ENCODE results near the gene CLEC4A. TPM values are rescaled to one million over a fixed set of nuclear protein-coding genes. Genes with fewer than 3 reads are reported as not detected.
A peak's percentile ranks its signal among the peaks of the same experiment; 100 is the strongest.
"Not testable (repeated sequence)": the region's sequence is repeated elsewhere in the genome, so short reads cannot be mapped to it uniquely, and the experiment has no call there.

The CLEC4A gene
- total and polyA plus RNA-seq, 8 donors = 0.32 to 3.3 (median 1.3) TPM; not detected in 1

DNA sequence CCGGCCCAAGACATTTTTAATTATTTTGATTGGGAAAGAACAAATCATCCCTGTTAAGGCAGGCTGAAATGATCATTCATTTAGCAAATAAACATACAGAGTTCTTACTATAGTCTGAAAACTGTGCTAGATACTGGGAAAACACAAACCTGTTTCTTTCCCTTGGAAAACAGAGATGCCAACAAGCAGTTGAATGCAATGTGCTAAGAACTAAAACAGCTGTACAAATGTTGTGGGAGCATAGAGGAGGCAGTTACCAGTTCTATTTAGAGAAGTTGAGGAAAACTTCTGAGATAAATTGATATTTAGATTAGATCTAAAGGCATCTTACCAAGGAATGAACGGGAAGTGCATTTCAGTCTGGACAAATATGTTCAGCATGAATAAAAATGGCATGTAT, 44.5 kb upstream of the CLEC4A start:
- no peak for FAIRE-seq

DNA sequence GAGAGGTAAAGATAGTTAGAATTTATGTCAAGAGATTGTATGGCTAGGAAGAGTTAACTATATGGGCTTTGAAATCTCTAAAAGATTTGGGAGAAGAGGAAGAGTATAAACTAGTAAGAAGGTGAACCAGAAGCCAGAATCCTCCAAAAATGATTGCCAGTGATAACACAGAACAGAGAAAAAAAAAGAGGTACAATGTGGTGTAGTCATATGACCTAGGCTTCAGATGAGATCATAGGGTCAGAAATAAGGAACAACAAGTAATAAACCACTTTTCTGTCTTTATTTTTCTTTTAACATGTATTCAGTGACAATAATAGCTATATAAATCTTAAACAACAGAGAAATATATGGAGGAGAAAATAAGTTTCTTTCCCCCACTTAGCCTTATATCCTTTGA, 43.3 kb upstream of the CLEC4A start:
- TF ChIP-seq, protein P1, sequence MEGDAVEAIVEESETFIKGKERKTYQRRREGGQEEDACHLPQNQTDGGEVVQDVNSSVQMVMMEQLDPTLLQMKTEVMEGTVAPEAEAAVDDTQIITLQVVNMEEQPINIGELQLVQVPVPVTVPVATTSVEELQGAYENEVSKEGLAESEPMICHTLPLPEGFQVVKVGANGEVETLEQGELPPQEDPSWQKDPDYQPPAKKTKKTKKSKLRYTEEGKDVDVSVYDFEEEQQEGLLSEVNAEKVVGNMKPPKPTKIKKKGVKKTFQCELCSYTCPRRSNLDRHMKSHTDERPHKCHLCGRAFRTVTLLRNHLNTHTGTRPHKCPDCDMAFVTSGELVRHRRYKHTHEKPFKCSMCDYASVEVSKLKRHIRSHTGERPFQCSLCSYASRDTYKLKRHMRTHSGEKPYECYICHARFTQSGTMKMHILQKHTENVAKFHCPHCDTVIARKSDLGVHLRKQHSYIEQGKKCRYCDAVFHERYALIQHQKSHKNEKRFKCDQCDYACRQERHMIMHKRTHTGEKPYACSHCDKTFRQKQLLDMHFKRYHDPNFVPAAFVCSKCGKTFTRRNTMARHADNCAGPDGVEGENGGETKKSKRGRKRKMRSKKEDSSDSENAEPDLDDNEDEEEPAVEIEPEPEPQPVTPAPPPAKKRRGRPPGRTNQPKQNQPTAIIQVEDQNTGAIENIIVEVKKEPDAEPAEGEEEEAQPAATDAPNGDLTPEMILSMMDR (IDR thresholded peaks at IDR 0.05) = no peak
- Histone ChIP-seq H3K4me3 (no peak overlapping the region), H3K27me3 (no peaks in the 10 kb centered on the region), H3K36me3 (no peaks in the 10 kb centered on the region), H3K4me1 (peaks cover 5 to 32% (median 13%) of the 10 kb centered on the region in 3 donors), H3K9me3 (no peaks in the 10 kb centered on the region), H3K27ac (no peak overlapping the region)
- DNase-seq = no peak
- ATAC-seq = no peak
- intact Hi-C loops (cut with DNase I) = no loop called here
- no peak for FAIRE-seq

More for the DNA sequence above, 44.5 kb upstream of the CLEC4A start:
- ATAC-seq (no peak), DNase-seq (no peak)
- H3K27ac ChIP-seq = no peak overlapping the region
- TF ChIP-seq, protein P1 (IDR thresholded peaks at IDR 0.05) = no peak
- 34 to 38% methylated on average over 2 of the region's 2 CpGs for WGBS, 2 donors
- no peak overlapping the region for H3K4me3 ChIP-seq
- H3K27me3 ChIP-seq = no peaks in the 10 kb centered on the region
- H3K4me1 ChIP-seq = peaks cover 5 to 22% (median 6%) of the 10 kb centered on the region in 3 donors
- no peaks in the 10 kb centered on the region for H3K36me3 ChIP-seq
- intact Hi-C loops (cut with DNase I) = no loop called here
- H3K9me3 ChIP-seq = no peaks in the 10 kb centered on the region

DNA sequence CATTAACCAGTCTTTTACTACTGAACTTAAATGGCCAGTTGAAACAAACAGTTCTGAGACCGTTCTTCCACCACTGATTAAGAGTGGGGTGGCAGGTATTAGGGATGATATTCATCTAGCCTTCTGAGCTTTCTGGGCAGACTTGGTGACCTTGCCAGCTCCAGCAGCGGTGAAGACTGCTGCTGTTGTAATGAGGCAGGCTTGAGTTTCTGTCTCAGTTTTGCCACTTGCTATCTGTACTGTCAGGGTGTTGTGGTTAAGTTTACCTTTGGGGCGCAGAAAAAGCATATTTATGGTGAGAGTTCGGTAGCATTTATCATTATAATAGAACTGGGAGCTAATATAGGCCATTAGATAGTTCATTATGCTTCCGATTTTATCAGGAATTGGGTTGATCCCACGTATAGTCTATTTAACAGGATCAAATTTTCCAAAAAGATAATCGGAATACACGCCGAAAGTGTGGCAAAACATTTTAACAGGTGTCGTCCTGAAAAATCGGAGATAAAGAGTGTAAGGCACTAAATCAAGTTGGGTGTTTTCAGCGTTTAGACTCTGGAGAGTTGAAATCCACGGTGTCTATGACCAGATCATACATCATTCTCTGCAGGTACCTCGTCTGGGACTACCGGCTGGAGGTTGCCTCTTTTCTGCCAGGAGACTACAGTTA, 42.0 kb upstream of the CLEC4A start:
- Histone ChIP-seq H3K36me3 (no peaks in the 10 kb centered on the region), H3K27ac (peak overlapping the region; percentile 86 to 96 (median 94)), H3K4me1 (peaks cover 5 to 34% (median 13%) of the 10 kb centered on the region in 3 donors), H3K27me3 (no peaks in the 10 kb centered on the region), H3K9me3 (no peaks in the 10 kb centered on the region), H3K4me3 (peak overlapping the region; percentile 62 to 87 (median 84))
- DNase-seq (peak in 2 of 6 donors; percentile 19 to 31), FAIRE-seq (no peak), ATAC-seq (peak; percentile 43 to 63 (median 54))
- intact Hi-C loops (cut with DNase I) = no loop called here
- WGBS, 2 donors = 0 to 1% methylated on average over 15 of the region's 15 CpGs
- TF ChIP-seq, protein P1 (IDR thresholded peaks at IDR 0.05) = no peak

DNA sequence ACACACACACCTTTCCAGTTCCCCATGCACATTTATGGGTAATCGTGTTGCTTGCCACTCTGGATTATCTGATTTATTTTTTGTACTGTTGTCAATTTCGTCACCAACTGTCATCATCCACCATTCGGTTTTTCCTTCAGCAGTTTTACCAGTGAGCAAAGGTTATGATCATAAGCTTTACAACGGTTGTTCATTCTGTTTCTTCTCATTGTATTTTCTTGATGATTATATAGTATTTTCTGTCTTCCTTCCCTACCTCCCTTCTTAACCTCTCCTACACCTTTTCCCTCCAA, 40.7 kb upstream of the CLEC4A start:
- TF ChIP-seq, protein P1 (IDR thresholded peaks at IDR 0.05) = no peak
- intact Hi-C loops (cut with DNase I) = no loop called here
- 2 to 3% methylated on average over 4 of the region's 4 CpGs for WGBS, 2 donors
- peak overlapping the region; percentile 62 to 87 (median 84) for H3K4me3 ChIP-seq
- ATAC-seq (no peak), FAIRE-seq (no peak), DNase-seq (no peak)
- no peaks in the 10 kb centered on the region for H3K36me3 ChIP-seq
- H3K9me3 ChIP-seq = no peaks in the 10 kb centered on the region
- no peaks in the 10 kb centered on the region for H3K27me3 ChIP-seq
- H3K27ac ChIP-seq = peak overlapping the region in 2 of 4 donors; percentile 92 to 96
- H3K4me1 ChIP-seq = peaks cover 5 to 40% (median 13%) of the 10 kb centered on the region in 3 donors

DNA sequence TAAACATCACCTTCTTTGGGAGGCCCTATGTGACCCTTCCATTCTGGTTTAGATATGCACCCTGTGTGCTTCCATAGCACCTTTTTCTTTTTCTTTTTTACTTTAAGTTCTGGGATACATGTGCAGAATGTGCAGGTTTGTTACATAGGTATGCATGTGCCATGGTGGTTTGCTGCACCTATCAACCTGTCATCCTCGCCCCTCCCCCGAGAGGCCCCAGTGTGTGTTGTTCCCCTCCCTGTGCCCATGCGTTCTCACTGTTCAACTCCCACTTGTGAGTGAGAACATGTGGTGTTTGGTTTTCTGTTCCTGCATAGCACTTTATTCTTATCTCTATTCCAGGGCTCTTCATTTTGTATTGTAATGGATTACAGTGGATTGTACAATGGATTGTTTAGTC, 39.1 kb upstream of the CLEC4A start:
- DNase-seq; FAIRE-seq; H3K27ac ChIP-seq; H3K4me3 ChIP-seq; H3K36me3 ChIP-seq; H3K27me3 ChIP-seq; H3K9me3 ChIP-seq; intact Hi-C loops (cut with DNase I); ATAC-seq: not testable (repeated sequence)
- peaks cover 5 to 44% (median 13%) of the 10 kb centered on the region in 3 donors for H3K4me1 ChIP-seq
- WGBS, 2 donors = 38 to 43% methylated on average over 3 of the region's 3 CpGs
